Epithelial cell of esophagus (primary cell): ENCODE data around the gene WBP11.
A peak's percentile ranks its signal among the peaks of the same experiment; 100 is the strongest.

Experiments used
- DNase-seq: peaks from one replicate; pipeline ENCODE4 v3.0.0; 2010; ENCODE audit warnings: low read depth
- H3K4me3 ChIP-seq: 2 replicates; pipeline ENCODE4 v1.5.1; 2011; ENCODE audit warnings: mild to moderate bottlenecking, low read length, control low read depth
- TF ChIP-seq, protein P1 (sequence below): IDR thresholded peaks from 2 replicates; pipeline ENCODE4 v1.5.1; 2011; ENCODE audit warnings: low read depth, mild to moderate bottlenecking, low read length, control low read depth, inconsistent platforms; ENCODE audit not compliant: insufficient read depth; ENCODE audit errors: missing control alignments

WBP11 gene

DNA sequence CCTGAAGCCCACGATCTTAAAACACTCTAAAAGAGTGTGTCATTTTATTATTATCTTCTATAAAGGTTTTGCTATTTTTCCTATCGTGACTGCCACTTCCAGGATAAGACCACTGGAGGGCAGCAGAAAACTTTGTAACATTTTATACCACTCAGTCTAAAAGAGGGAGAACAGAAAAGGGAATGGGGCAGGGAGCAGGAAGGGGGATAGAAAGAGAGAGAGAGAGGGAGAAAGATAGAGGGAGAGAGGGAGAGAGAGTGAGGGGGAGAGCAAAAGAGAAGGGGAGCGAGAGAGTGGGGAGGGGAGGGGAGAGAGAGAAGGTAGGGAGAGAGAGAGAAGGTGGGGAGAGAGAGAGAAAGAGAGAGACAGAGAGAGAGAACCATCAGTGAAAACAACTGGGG is 42.1 kb upstream of the WBP11 start:
- H3K4me3 ChIP-seq = no peak overlapping the region
- DNase-seq = peak; percentile 66
- TF ChIP-seq, protein P1, sequence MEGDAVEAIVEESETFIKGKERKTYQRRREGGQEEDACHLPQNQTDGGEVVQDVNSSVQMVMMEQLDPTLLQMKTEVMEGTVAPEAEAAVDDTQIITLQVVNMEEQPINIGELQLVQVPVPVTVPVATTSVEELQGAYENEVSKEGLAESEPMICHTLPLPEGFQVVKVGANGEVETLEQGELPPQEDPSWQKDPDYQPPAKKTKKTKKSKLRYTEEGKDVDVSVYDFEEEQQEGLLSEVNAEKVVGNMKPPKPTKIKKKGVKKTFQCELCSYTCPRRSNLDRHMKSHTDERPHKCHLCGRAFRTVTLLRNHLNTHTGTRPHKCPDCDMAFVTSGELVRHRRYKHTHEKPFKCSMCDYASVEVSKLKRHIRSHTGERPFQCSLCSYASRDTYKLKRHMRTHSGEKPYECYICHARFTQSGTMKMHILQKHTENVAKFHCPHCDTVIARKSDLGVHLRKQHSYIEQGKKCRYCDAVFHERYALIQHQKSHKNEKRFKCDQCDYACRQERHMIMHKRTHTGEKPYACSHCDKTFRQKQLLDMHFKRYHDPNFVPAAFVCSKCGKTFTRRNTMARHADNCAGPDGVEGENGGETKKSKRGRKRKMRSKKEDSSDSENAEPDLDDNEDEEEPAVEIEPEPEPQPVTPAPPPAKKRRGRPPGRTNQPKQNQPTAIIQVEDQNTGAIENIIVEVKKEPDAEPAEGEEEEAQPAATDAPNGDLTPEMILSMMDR = peak; percentile 78

DNA sequence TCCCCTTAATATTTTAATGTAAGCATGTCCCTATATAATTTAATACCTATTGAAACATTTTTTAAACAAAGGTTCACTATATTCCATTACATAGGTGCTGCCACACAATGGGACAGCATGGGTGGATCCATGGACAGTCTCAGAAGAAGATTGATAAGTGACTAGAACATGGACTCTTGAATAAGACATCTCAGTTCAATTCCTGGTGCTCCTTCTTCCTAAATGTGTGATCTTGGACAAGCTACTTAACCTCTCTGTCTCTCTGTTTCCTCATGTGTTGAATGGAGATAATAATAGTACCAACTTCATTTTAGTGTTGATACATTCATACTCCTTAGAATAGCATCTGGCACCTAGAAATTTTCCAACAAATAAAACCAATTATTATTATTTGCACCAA is 41.1 kb upstream of the WBP11 start:
- DNase-seq = no peak
- no peak overlapping the region for H3K4me3 ChIP-seq
- TF ChIP-seq, protein P1 = no peak

DNA sequence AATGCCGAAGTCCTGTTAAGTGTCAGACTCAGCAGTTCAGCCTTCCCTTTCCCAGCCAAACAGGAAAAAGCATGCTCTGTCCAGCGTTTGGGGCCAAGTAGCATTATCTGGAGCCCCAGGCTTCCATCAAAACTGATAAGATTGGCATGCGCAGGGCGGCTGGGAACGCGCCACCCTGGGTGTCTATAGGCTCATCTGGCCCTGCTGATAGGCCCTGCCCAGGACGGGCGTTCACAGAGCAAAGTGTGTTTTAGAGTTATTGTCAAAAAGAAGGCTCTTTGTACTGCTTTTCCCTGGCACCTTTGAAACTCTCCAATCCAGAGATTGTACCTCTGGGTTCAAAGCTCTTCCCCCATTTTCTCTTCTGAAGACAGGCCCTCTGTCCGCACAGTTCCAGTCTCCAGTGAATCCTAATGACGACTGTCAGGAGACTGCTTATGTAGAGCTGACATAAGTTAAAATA is 40.2 kb upstream of the WBP11 start, which contains the start of gene ART4:
Gene ART4 (minus strand): TSS at position 102 of the 463 bp plus-strand sequence. CDS start 413 bp downstream, outside the sequence.
- TF ChIP-seq, protein P1 = no peak
- no peak for DNase-seq
- H3K4me3 ChIP-seq = no peak within 1 kb of the TSS

DNA sequence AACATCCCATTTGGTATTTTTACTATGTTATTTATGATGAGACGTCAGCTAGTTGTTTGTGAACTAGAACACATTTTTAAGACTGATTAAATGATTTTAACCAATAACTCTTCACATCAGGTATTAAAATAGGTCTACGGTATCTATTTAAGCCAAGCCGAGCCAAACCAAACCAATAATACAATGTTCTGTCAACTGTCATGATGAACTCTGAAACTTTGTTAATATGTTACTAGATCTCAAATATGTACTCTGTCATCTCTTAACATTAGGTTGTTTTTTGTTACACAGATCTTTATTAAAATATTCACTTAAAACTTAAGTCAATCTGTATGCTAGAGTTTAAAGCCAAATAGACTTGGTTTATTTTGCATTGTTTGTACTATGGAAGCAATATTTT is 39.0 kb upstream of the WBP11 start:
- TF ChIP-seq, protein P1 = no peak

DNA sequence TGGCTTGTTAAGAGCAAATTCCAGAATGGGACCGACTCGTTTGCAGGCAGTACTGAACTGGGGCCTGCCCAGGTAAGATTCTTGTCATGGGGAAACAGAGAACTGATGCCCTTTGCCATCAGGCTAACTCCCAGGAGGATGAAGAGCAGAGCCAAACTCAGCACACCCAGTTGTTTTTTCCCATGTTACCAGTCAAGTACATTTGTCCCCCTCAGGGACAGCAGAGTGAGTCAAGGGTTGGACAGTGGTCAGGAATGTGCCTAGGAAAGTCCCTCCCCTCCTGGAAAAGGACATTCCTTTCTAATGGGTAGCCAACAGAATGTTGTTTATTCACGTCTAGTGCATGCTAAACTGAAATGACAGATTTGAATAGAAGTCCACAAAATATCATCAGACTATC is 38.5 kb upstream of the WBP11 start:
- TF ChIP-seq, protein P1 = no peak
- H3K4me3 ChIP-seq = no peak overlapping the region
- peak; percentile 78 for DNase-seq

More for the DNA sequence above, 39.0 kb upstream of the WBP11 start:
- DNase-seq = no peak
- no peak overlapping the region for H3K4me3 ChIP-seq

DNA sequence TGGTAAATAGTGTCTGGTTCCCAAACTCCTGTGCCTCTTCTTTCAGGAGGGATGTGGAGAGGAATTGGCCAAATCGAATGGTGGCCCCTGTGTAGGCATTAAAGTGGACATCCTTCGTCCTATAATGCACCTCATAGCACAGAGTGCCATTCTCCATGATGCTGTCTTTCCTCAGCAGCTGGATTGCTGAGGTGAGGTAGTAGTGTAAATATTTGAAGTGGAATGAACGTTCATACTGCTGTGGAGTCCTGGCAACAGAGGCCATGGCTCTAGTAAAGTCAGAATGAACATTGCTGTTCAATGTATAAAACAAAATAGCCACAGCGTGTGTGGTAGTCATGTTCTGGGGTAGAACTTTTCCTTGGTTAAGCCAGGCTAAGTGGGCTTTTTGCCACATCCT is 37.3 kb upstream of the WBP11 start:
- TF ChIP-seq, protein P1 = no peak
- no peak for DNase-seq
- no peak overlapping the region for H3K4me3 ChIP-seq

DNA sequence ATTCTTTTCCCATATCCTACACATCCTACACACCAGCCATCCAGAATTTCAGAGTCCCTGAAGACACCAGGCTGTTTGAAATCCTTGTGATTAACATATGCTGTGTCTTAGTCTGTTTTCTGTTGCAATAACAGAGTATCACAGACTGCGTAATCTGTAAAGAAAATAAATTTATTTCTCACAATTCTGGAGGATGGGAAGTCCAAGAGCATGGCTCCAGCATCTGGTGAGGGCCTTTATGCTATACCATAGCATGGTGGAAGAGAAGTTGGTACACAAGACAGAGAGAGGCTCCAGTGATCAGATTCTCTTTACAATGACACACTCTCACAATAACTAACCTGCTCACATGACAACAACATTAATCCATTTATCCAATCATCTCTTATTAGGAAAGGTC is 36.0 kb upstream of the WBP11 start:
- no peak overlapping the region for H3K4me3 ChIP-seq
- TF ChIP-seq, protein P1 = no peak
- DNase-seq = no peak
